Ecto neural progenitor cell (in vitro differentiated cells): ENCODE results near the gene UMAD1.

Experiments
- DNase-seq: peaks from one replicate; pipeline ENCODE4 v3.0.0-alpha.2; 2018; ENCODE audit warnings: low spot score

Gene UMAD1

GRCh38 chr7:7731732-7732131 lies 91.2 kb downstream of the UMAD1 start:
- DNase-seq = no peak

GRCh38 chr7:7732621-7733281 lies 92.2 kb downstream of the UMAD1 start:
- DNase-seq = no peak

- peak; percentile 75 for DNase-seq
Observed at GRCh38 chr7:7736671-7737070, 96.1 kb downstream of the UMAD1 start.

GRCh38 chr7:7737674-7738073 lies 97.1 kb downstream of the UMAD1 start:
- DNase-seq = no peak

GRCh38 chr7:7738177-7738576 lies 97.6 kb downstream of the UMAD1 start:
- DNase-seq = no peak

- no peak for DNase-seq
Observed at GRCh38 chr7:7738622-7739021, 98.1 kb downstream of the UMAD1 start.

- no peak for DNase-seq
Observed at GRCh38 chr7:7739204-7740036, 98.9 kb downstream of the UMAD1 start.

GRCh38 chr7:7740037-7740355 lies 99.4 kb downstream of the UMAD1 start:
- no peak for DNase-seq

- DNase-seq = no peak
Observed at GRCh38 chr7:7742223-7742622, 101.7 kb downstream of the UMAD1 start.

- DNase-seq = no peak
Observed at GRCh38 chr7:7745258-7745657, 104.7 kb downstream of the UMAD1 start.

GRCh38 chr7:7745966-7746365 lies 105.4 kb downstream of the UMAD1 start:
- DNase-seq = no peak

GRCh38 chr7:7746458-7746857 lies 105.9 kb downstream of the UMAD1 start:
- no peak for DNase-seq

GRCh38 chr7:7750571-7751242 lies 110.2 kb downstream of the UMAD1 start:
- DNase-seq = no peak

GRCh38 chr7:7751243-7752092 lies 110.9 kb downstream of the UMAD1 start:
- DNase-seq = no peak

GRCh38 chr7:7756577-7756976 lies 116.0 kb downstream of the UMAD1 start:
- DNase-seq = no peak

GRCh38 chr7:7757576-7757975 lies 117.0 kb downstream of the UMAD1 start:
- DNase-seq = no peak

GRCh38 chr7:7761340-7761973 lies 120.9 kb downstream of the UMAD1 start:
- no peak for DNase-seq

- DNase-seq = no peak
Observed at GRCh38 chr7:7761974-7762779, 121.6 kb downstream of the UMAD1 start.

- DNase-seq = no peak
Observed at GRCh38 chr7:7764520-7765396, 124.2 kb downstream of the UMAD1 start.

GRCh38 chr7:7765422-7765821 lies 124.9 kb downstream of the UMAD1 start:
- DNase-seq = no peak
